ENCODE measurements around the gene PFKFB4. TPM values are rescaled to one million over a fixed set of nuclear protein-coding genes. Genes with fewer than 3 reads are reported as not detected.

PFKFB4 gene
- total and polyA plus RNA-seq, 2 of the 8 experiments (the other 6 are each of a cell fraction or from before 2014, with no cell fraction given) = 10.7 to 20.1 TPM

DNA sequence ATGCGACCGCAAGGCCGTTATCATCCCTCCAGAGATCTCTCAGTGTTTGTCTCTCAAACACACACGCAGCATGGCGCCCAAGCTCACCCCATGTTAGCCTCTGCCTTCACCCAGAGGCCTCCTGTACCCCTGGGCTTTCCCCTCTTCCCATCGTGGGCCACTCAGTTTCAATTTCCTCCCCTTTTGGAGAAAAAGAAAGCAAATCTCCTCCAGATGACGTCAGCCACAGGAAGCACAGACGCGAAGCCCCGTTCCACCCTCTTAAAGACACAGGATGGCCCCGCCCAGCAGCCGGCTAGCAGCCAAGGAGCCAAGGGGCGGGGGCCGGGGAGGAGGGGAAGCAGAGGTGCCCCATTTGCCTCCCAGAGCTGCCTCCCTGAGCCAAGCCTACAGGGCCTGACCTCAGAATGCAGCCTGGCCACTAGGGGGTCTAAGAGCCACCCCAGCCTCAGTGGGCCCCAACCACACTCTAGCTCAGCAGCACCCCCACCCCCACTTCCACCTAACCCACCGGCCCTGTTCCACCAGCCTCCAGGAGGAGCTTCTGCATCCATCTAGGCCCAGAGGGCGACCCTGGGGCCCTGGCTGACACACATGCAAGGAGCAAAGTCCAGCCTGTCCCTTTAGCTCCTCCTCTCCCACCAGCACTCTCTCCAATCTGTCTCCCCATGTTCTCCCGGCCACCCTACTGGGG lies 83.5 kb downstream of the PFKFB4 start (continued):
- TF ChIP-seq YY1 (IDR thresholded peaks at IDR 0.05; ENCODE audit: low read depth, low read length) = peak; percentile 8
- TF ChIP-seq EP300 (IDR thresholded peaks at IDR 0.05; ENCODE audit: borderline replicate concordance in 1 of 2, low read depth in 2 of 2, low read length in 2 of 2) = no peak
- TF ChIP-seq HDAC2 (IDR thresholded peaks at IDR 0.05; ENCODE audit: borderline replicate concordance in 1 of 2, low read depth in 2 of 2, low read length in 2 of 2) = 0 out of 4 replicates have a peak, but pooled peaks of 1 of the 2 experiments have one; percentile 76
- 0 out of 2 replicates have a peak, but pooled peaks have one; percentile 4 for TF ChIP-seq TCF12 (IDR thresholded peaks at IDR 0.05; ENCODE audit: low read depth, low read length)
- TF ChIP-seq GTF2F1 (IDR thresholded peaks at IDR 0.05; ENCODE audit: borderline replicate concordance, low read depth, low read length) = no peak
- no peak for TF ChIP-seq RBBP5 (IDR thresholded peaks at IDR 0.05; ENCODE audit: borderline replicate concordance, low read depth, low read length)
- TF ChIP-seq TEAD4 (IDR thresholded peaks at IDR 0.05; ENCODE audit: low read depth, low read length) = peak; percentile 8; the same call in 1 of the 2 replicates
- TF ChIP-seq SP4 (IDR thresholded peaks at IDR 0.05; ENCODE audit: low read length) = 0 out of 2 replicates have a peak, but pooled peaks have one; percentile 31
- TF ChIP-seq KDM1A (IDR thresholded peaks at IDR 0.05; ENCODE audit: borderline replicate concordance, low read length) = no peak
- peak; percentile 51 for TF ChIP-seq SAP30 (IDR thresholded peaks at IDR 0.05; ENCODE audit: insufficient read depth, insufficient replicate concordance, low read length)
- peak; percentile 27 to 43; a peak in 3 of 4 replicates for TF ChIP-seq RAD21 (IDR thresholded peaks at IDR 0.05 in 1 of 2, conservative IDR thresholded peaks at IDR 0.05 in 1 of 2; ENCODE audit: low read depth in 2 of 2, low read length in 2 of 2)
- peak; percentile 46; the same call in 1 of the 2 replicates for TF ChIP-seq TBP (IDR thresholded peaks at IDR 0.05; ENCODE audit: low read depth, low read length)
- peak; percentile 2; the same call in 1 of the 2 replicates for TF ChIP-seq MAFK (IDR thresholded peaks at IDR 0.05; ENCODE audit: low read depth, low read length)
- TF ChIP-seq NRF1 (IDR thresholded peaks at IDR 0.05; ENCODE audit: low read depth, low read length) = no peak
- no peak for TF ChIP-seq SIX5 (IDR thresholded peaks at IDR 0.05; ENCODE audit: low read depth, low read length)
- 0 out of 2 replicates have a peak, but pooled peaks have one; percentile 5 for TF ChIP-seq EGR1 (IDR thresholded peaks at IDR 0.05; ENCODE audit: borderline replicate concordance, low read depth, low read length)
- no peak for TF ChIP-seq CBX5 (IDR thresholded peaks at IDR 0.05; ENCODE audit: low read depth, low read length)
- peak; percentile 50 for TF ChIP-seq PHF8 (conservative IDR thresholded peaks at IDR 0.05; ENCODE audit: low read depth, low read length)
- TF ChIP-seq CHD1 (IDR thresholded peaks at IDR 0.05; ENCODE audit: low read depth, low read length) = no peak
- TF ChIP-seq GABPA (IDR thresholded peaks at IDR 0.05; ENCODE audit: borderline replicate concordance, insufficient read depth, low read length) = no peak; the same call in 1 of the 2 replicates
- TF ChIP-seq CREB1 (IDR thresholded peaks at IDR 0.05) = peak; percentile 90
- no peak for TF ChIP-seq ASH2L (IDR thresholded peaks at IDR 0.05; ENCODE audit: low read length)
- TF ChIP-seq CTBP2 (IDR thresholded peaks at IDR 0.05; ENCODE audit: borderline replicate concordance, insufficient read depth, insufficient read length, low read length) = peak; percentile 77
- no peak for TF ChIP-seq FOSL1 (IDR thresholded peaks at IDR 0.05; ENCODE audit: insufficient read depth, low read depth, low read length)

All from H1 (cell line).